Ascending aorta (tissue), 2 donors: ENCODE measurements around the gene DCAF12. TPM values are rescaled to one million over a fixed set of nuclear protein-coding genes. Genes with fewer than 3 reads are reported as not detected.

Experiments used
- DNase-seq, 2 donors: peaks; one replicate each; pipeline ENCODE4 v3.0.0-alpha.2; 2019; ENCODE audit warnings: low spot score in 2 of 2
- H3K27ac ChIP-seq, 2 donors: fragments of 200-600 bp; sonication (generic); one replicate each; pipeline ENCODE4 v1.5.1; 2016 to 2017; ENCODE audit warnings: mild to moderate bottlenecking in 1 of 2
- H3K27me3 ChIP-seq: fragments of 200-600 bp; sonication (generic); one replicate; pipeline ENCODE4 v1.5.1; 2017
- H3K36me3 ChIP-seq, 2 donors: fragments of 200-600 bp; sonication (generic); one replicate each; pipeline ENCODE4 v1.5.1; 2016
- H3K4me1 ChIP-seq, 2 donors: fragments of 200-600 bp; sonication (generic); one replicate each; pipeline ENCODE4 v1.5.1; 2016 to 2017; ENCODE audit warnings: mild to moderate bottlenecking in 1 of 2
- H3K4me3 ChIP-seq, 2 donors: fragments of 200-600 bp; sonication (generic); one replicate each; pipeline ENCODE4 v1.5.1; 2016 to 2017; ENCODE audit warnings: mild to moderate bottlenecking in 1 of 2
- H3K9me3 ChIP-seq, 2 donors: fragments of 200-600 bp; sonication (generic); one replicate each; pipeline ENCODE4 v1.5.1; 2016
- intact Hi-C: fragments of 100-400 bp; cut with DNase I; formaldehyde crosslinking; loops from one replicate; pipeline ENCODE4 v1.15.1; 2023
- total RNA-seq: library from RNA; depleted of rRNA; stranded (reverse); fragments of >200 nt; gene quantifications from one replicate; pipeline ENCODE4 v1.1.0, GENCODE V29; 2016
- TF ChIP-seq, protein P1 (sequence below), 3 experiments: fragments of 200-600 bp in 2 of 3; fragments of 450-650 bp in 1 of 3; sonication (generic) in 2 of 3; IDR thresholded peaks; one replicate each; pipeline ENCODE4 v1.5.1; 2016 to 2019; ENCODE audit warnings: antibody characterized with exemption in 3 of 3, mild to moderate bottlenecking in 1 of 3, moderate library complexity in 1 of 3

Gene DCAF12
- 27.5 TPM for total RNA-seq

DNA sequence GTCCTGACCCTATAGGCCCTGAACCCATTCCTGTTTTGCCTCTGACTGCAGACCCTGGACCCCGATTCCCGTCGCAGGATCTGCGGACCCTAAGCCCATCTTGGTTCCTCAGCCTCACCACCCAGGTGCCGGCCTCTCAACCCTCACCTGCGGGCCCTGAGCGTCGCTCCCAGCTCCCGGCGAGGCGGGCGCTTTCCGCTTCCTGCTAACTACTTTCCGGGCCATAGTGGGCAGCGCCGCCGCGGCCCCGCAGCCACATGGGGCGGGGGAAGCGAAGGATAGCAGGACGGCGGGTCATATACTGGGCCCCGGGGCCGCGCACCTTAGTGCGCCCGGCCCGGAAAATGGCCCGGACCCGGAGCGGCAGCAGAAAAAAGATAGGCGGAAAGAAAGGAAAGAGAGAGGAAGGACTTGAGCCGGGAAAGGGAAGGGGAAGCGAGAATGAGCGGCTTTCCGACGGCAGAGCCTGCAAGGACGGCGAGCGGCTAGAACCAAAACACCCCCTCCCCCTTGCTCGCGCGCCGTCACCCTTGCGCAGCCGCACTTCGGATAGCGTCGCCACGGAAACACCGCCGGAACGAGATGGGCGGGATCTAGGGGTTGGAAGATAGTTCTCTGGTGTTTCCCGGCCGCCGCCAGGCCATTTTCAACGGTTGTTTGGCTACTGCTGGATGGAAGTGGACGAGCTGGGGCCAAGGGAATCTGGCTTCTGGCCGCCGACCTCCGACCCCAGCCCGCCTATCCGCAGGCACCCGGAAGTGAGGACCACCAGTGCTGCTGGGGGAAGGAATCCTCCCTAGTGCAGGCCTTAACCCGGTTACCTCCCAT is at the start of gene DCAF12:
Gene DCAF12 (minus strand): TSS at position 492 of the 828 bp plus-strand sequence. CDS start 267 bp downstream, at position 225.
- Histone ChIP-seq H3K4me3 (peak within 1 kb of the TSS; percentile 61 to 85), H3K27ac (peak within 1 kb of the TSS; percentile 90 to 95), H3K36me3 (peaks cover 0 to 13% of the 10 kb centered on the region in 2 donors), H3K4me1 (peaks cover 9 to 12% of the 10 kb centered on the region in 2 donors), H3K9me3 (no peaks in the 10 kb centered on the region), H3K27me3 (no peaks in the 10 kb centered on the region)
- TF ChIP-seq, protein P1, sequence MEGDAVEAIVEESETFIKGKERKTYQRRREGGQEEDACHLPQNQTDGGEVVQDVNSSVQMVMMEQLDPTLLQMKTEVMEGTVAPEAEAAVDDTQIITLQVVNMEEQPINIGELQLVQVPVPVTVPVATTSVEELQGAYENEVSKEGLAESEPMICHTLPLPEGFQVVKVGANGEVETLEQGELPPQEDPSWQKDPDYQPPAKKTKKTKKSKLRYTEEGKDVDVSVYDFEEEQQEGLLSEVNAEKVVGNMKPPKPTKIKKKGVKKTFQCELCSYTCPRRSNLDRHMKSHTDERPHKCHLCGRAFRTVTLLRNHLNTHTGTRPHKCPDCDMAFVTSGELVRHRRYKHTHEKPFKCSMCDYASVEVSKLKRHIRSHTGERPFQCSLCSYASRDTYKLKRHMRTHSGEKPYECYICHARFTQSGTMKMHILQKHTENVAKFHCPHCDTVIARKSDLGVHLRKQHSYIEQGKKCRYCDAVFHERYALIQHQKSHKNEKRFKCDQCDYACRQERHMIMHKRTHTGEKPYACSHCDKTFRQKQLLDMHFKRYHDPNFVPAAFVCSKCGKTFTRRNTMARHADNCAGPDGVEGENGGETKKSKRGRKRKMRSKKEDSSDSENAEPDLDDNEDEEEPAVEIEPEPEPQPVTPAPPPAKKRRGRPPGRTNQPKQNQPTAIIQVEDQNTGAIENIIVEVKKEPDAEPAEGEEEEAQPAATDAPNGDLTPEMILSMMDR (IDR thresholded peaks at IDR 0.05), result peak in 1 of 3 experiments; percentile 22
- peak; percentile 31 to 93 for DNase-seq
- intact Hi-C loops, result loop anchor here (1.0 to 5.0 kb wide), 8 partner anchors 39 to 396 kb away; partner anchors contain the start of genes DNAI1, ENHO, FAM219A and KIF24

DNA sequence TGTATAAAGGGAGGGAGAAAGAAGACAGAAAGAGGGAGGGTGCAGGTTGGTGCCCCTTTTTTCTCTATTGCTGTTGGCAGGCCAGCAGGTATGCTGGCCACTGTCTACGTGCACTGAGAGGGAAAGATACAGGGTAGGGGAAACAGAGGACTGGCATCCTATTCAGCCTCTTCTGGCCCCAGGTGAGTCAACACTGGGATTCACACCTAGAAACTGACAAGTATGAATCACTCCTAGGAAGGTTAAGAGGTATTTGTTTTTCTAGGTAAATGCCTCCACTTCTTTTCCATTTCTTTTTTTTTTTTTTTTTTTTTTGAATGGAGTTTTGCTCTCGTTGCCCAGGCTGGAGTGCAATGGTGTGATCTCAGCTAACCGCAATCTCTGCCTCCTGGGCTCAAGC is 49.6 kb upstream of the DCAF12 start:
- intact Hi-C loops, result loop anchor here (5.0 to 10.0 kb wide), 3 partner anchors 151 to 361 kb away; partner anchors contain the start of genes KIF24, NUDT2 and UBE2R2
- Histone ChIP-seq H3K27ac (no peak overlapping the region), H3K27me3 (no peaks in the 10 kb centered on the region), H3K4me3 (no peak overlapping the region), H3K4me1 (peaks cover 0 to 3% of the 10 kb centered on the region in 2 donors), H3K9me3 (no peaks in the 10 kb centered on the region), H3K36me3 (no peaks in the 10 kb centered on the region)
- TF ChIP-seq, protein P1 (IDR thresholded peaks at IDR 0.05), result no peak
- DNase-seq, result no peak

DNA sequence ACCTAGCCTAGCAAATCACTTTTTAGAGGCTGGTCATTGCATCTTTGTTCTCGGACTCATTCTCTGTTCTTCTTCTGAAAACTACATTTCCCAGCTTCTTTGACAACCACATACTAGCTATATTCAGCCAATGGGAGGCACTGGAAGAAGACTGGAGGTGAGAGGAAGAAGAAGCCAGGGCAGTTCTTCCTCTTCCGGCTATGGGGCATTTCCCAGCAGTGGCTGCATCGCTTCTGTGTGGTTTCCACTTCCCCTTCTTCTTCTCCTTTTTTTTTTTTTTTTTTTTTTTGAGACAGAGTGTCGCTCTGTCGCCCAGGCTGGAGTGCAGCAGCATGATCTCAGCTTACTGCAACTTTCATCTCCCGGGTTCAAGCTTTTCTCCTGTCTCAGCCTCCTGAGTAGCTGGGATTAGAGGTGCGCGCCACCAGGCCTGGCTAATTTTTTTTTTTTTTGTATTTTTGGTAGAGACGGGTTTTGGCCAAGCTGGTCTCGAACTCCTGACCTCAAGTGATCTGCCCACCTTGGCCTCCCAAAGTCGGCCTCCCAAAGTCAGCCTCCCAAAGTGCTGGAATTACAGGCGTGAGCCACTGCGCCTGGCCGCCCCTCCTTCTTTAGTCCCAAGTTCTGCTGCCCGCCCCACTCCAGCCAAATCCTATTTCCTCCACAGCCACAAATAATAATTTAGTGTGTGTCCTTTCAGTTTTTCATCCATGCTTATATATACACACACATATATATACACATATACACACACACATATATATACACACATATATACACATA is 45.4 kb upstream of the DCAF12 start:
- TF ChIP-seq, protein P1 (IDR thresholded peaks at IDR 0.05), result no peak
- Histone ChIP-seq H3K4me3 (no peak overlapping the region), H3K4me1 (no peaks in the 10 kb centered on the region), H3K27ac (no peak overlapping the region), H3K36me3 (no peaks in the 10 kb centered on the region), H3K9me3 (no peaks in the 10 kb centered on the region), H3K27me3 (no peaks in the 10 kb centered on the region)
- intact Hi-C loops, result loop anchor here (10.0 kb wide), 1 partner anchor 357 kb away; the partner anchor contains the start of gene UBE2R2
- DNase-seq, result peak in 1 of 2 donors; percentile 33

DNA sequence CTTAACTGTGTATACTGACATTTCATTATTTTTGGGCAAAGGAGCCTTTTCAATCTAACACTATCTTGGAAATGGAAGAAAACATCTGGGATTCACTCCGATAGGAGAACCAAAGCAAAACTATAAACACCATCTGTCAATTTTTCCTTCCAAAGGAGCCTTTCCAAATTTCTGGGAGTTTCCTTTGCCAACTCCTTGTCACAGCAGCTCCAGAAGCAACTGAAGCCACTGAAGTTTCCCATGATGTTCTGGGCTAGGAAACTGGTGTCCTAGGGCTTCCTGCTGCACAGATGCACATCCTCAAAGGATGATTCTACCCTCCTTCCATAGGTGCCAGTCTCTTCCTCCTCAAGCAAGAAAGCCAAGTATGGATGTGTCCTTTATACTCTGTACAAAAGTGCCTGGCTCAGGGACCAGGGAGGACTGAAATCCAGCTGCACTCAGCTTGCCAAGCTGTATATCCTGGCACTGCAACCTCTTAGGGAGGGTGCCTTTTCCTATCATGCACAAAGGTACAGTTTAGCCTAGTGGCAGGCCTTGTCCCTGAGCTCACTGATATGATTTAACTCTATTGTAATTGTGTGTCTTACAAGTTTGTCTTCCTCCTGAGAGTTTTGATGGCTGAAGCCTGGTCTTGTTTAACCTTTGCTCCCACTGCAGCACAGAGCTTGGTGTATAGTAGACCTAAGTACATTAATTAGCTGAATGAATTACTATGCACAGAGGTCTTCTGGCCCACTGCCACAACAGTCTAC is 43.9 kb upstream of the DCAF12 start:
- Histone ChIP-seq H3K9me3 (no peaks in the 10 kb centered on the region), H3K36me3 (no peaks in the 10 kb centered on the region), H3K27ac (no peak overlapping the region), H3K4me1 (no peaks in the 10 kb centered on the region), H3K4me3 (no peak overlapping the region), H3K27me3 (no peaks in the 10 kb centered on the region)
- TF ChIP-seq, protein P1 (IDR thresholded peaks at IDR 0.05), result no peak
- intact Hi-C loops, result loop anchor here (10.0 kb wide), 1 partner anchor 356 kb away; the partner anchor contains the start of gene UBE2R2
- DNase-seq, result peak in 1 of 2 donors; percentile 12

DNA sequence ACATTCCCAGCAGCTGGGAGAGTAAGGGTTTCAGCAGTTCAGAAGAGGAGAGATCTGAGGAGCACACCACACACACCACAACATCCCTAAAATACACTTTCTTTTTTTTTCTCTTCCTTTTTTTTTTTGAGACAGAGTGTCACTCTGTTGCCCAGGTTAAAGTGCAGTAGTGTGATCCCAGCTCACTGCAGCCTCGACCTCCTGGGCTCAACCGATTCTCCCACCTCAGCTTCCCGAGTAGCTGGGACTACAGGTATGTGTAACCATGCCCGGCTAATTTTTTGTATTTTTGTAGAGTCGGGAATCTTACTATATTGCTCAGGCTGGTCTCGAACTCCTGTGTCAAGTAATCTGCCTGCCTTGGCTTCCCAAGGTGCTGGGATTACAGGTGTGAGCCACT is 42.6 kb upstream of the DCAF12 start:
- no peaks in the 10 kb centered on the region for H3K36me3 ChIP-seq
- TF ChIP-seq, protein P1 (IDR thresholded peaks at IDR 0.05), result no peak
- DNase-seq, result no peak
- no peaks in the 10 kb centered on the region for H3K9me3 ChIP-seq
- H3K27me3 ChIP-seq, result no peaks in the 10 kb centered on the region
- no peak overlapping the region for H3K4me3 ChIP-seq
- intact Hi-C loops, result no loop called here
- H3K4me1 ChIP-seq, result no peaks in the 10 kb centered on the region
- no peak overlapping the region for H3K27ac ChIP-seq
